Prostate gland (tissue), 2 donors: ENCODE data around the gene PRELID1. TPM values are rescaled to one million over a fixed set of nuclear protein-coding genes. Genes with fewer than 3 reads are reported as not detected.
A peak's percentile ranks its signal among the peaks of the same experiment; 100 is the strongest.

ENCODE experiments used
- DNase-seq: peaks from one replicate; pipeline ENCODE4 v3.0.0-alpha.2; 2019; ENCODE audit warnings: low spot score
- H3K27ac ChIP-seq, 2 donors: fragments of 200-600 bp; sonication (generic); 2 replicates each; pipeline ENCODE4 v1.5.1; 2017 to 2019
- H3K27me3 ChIP-seq: fragments of 200-600 bp; sonication (generic); replicated peaks from 2 replicates; pipeline ENCODE4 v1.5.1; 2019; ENCODE audit not compliant: insufficient read depth
- H3K36me3 ChIP-seq, 2 donors: fragments of 200-600 bp; sonication (generic); 1 replicate in 1 of 2; 2 replicates in 1 of 2; pipeline versions ENCODE4 v1.5.1 to v1.8.1; 2017 to 2019
- H3K4me1 ChIP-seq: fragments of 200-600 bp; sonication (generic); replicated peaks from 2 replicates; pipeline ENCODE4 v1.5.1; 2019
- H3K4me3 ChIP-seq, 2 donors: fragments of 200-600 bp; sonication (generic); 2 replicates each; pipeline ENCODE4 v1.5.1; 2017 to 2019
- H3K9me3 ChIP-seq: fragments of 200-600 bp; sonication (generic); 2 replicates; pipeline ENCODE4 v1.5.1; 2017
- CTCF ChIP-seq, 4 experiments: fragments of 200-600 bp in 2 of 4; fragments of 450-650 bp in 2 of 4; sonication (generic) in 2 of 4; IDR thresholded peaks; 1 replicate in 3 of 4; 2 replicates in 1 of 4; pipeline ENCODE4 v1.5.1; 2016 to 2019; ENCODE audit warnings: antibody characterized with exemption in 4 of 4, mild to moderate bottlenecking in 2 of 4, moderate library complexity in 2 of 4
- POLR2A ChIP-seq: fragments of 450-650 bp; IDR thresholded peaks from one replicate; pipeline ENCODE4 v1.6.1; 2016; ENCODE audit warnings: antibody characterized with exemption, mild to moderate bottlenecking
- POLR2AphosphoS5 ChIP-seq: sonication (generic); formaldehyde crosslinking; IDR thresholded peaks from one replicate; pipeline ENCODE4 v1.6.1; 2017; ENCODE audit warnings: antibody characterized with exemption
- WGBS: methylation state at CpG from one replicate; pipeline ENCODE4 v1.1.5; 2018; 5-methylcytosine and 5-hydroxymethylcytosine counted together
- intact Hi-C: fragments of 100-400 bp; cut with DNase I; formaldehyde crosslinking; loops from one replicate; pipeline ENCODE4 v1.14.2; 2022
- total RNA-seq, 2 donors: library from RNA; depleted of rRNA; stranded (reverse); fragments of >200 nt; gene quantifications; one replicate each; pipeline ENCODE4 v1.1.0, GENCODE V29; 2016

PRELID1 gene
- total RNA-seq, 2 donors from 2014 or later, result 76.5 to 95.8 TPM

DNA sequence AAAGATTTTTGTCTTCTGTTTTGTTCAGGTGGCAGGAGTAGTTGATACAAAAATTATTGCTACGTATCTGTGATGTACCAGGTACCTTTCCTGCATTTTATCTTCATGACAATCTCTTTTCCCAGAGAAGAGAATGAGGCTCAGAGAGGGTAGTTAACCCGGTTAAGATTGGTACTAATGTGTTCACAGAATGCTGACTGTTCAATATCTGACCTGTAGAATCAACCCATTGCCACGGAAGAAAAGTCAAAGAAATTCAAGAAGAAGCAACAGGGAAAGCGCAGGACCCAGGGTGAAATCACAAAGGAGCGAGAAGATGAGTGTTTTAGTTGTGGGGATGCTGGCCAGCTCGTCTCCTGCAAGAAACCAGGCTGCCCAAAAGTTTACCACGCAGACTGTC is 11.9 kb upstream of the PRELID1 start:
- Histone ChIP-seq H3K4me1 (no peaks in the 10 kb centered on the region), H3K9me3 (no peaks in the 10 kb centered on the region), H3K36me3 (peaks cover 15 to 18% of the 10 kb centered on the region in 2 donors), H3K4me3 (no peak overlapping the region), H3K27me3 (no peaks in the 10 kb centered on the region), H3K27ac (no peak overlapping the region)
- TF ChIP-seq POLR2AphosphoS5 (no peak), CTCF (IDR thresholded peaks at IDR 0.05) (no peak), POLR2A (no peak)
- intact Hi-C loops, result no loop called here
- WGBS, result 98% methylated on average over 7 of the region's 7 CpGs
- no peak for DNase-seq

GRCh38 chr5:177293819-177294581 is 9.6 kb upstream of the PRELID1 start:
- intact Hi-C loops, result no loop called here
- peaks cover 15 to 18% of the 10 kb centered on the region in 2 donors for H3K36me3 ChIP-seq
- no peaks in the 10 kb centered on the region for H3K9me3 ChIP-seq
- no peak for TF ChIP-seq POLR2AphosphoS5
- no peak for TF ChIP-seq CTCF (IDR thresholded peaks at IDR 0.05)
- no peak for TF ChIP-seq POLR2A
- H3K4me3 ChIP-seq, result no peak overlapping the region
- WGBS, result 95% methylated on average over 12 of the region's 12 CpGs
- no peaks in the 10 kb centered on the region for H3K27me3 ChIP-seq
- H3K27ac ChIP-seq, result no peak overlapping the region
- no peak for DNase-seq
- H3K4me1 ChIP-seq, result no peaks in the 10 kb centered on the region

GRCh38 chr5:177294632-177295031 is 9.0 kb upstream of the PRELID1 start:
- intact Hi-C loops, result no loop called here
- Histone ChIP-seq H3K27me3 (no peaks in the 10 kb centered on the region), H3K9me3 (no peaks in the 10 kb centered on the region), H3K27ac (no peak overlapping the region), H3K4me1 (no peaks in the 10 kb centered on the region), H3K36me3 (peaks cover 15 to 18% of the 10 kb centered on the region in 2 donors), H3K4me3 (no peak overlapping the region)
- no peak for TF ChIP-seq POLR2AphosphoS5
- TF ChIP-seq CTCF (IDR thresholded peaks at IDR 0.05), result no peak
- no peak for TF ChIP-seq POLR2A
- DNase-seq, result no peak
- 92% methylated on average over 3 of the region's 3 CpGs for WGBS

DNA sequence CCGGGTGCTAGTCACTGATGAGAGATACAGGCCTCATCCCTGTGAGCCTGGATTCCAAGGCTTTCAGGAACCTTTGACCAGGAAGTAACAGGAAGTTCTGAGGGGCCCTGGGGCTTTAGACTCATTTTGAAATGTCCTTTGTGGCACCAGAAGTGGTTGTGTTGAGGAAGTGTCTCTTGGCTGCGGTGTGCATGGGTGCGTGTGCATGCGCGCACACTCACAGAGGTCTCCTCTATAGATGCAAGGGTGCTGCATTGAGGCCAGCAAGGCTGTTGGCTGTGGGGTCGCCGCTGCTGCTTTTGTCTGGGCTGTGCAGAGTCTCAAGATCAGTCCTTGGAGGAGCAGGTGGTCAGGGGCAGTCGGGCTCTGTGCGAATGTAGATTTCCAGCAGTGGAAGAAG is 7.7 kb upstream of the PRELID1 start:
- 92% methylated on average over 9 of the region's 9 CpGs for WGBS
- peaks cover 15 to 18% of the 10 kb centered on the region in 2 donors for H3K36me3 ChIP-seq
- no peaks in the 10 kb centered on the region for H3K9me3 ChIP-seq
- H3K4me1 ChIP-seq, result peaks cover 1% of the 10 kb centered on the region
- H3K27ac ChIP-seq, result peak overlapping the region in 1 of 2 donors; percentile 28
- no peak overlapping the region for H3K4me3 ChIP-seq
- intact Hi-C loops, result no loop called here
- no peak for DNase-seq
- TF ChIP-seq POLR2AphosphoS5, result no peak
- TF ChIP-seq POLR2A, result no peak
- TF ChIP-seq CTCF (IDR thresholded peaks at IDR 0.05), result no peak
- no peaks in the 10 kb centered on the region for H3K27me3 ChIP-seq

DNA sequence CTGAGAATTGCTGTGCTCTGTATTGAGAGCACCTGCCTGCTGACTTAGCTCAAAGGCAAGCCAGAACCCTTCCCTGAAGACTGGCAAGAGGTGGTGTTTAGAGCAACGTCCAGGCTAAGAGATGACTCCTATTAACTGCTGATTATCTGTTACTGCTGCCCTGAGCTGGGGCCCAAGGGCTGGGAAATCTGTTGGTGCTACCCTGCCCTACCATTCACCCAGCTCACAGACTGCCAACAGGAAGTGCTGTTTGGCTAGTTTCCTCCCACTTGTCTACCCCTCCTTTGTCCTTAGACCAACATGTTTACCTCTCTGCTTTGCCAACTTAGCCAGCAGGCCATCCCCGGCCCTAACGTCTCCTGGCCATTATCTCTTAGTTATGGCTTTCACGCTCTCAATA is 7.0 kb upstream of the PRELID1 start:
- peaks cover 8% of the 10 kb centered on the region for H3K4me1 ChIP-seq
- H3K9me3 ChIP-seq, result no peaks in the 10 kb centered on the region
- no peaks in the 10 kb centered on the region for H3K27me3 ChIP-seq
- peaks cover 15 to 18% of the 10 kb centered on the region in 2 donors for H3K36me3 ChIP-seq
- TF ChIP-seq CTCF (IDR thresholded peaks at IDR 0.05), result no peak
- TF ChIP-seq POLR2AphosphoS5, result peak; percentile 29
- TF ChIP-seq POLR2A, result no peak
- intact Hi-C loops, result no loop called here
- no peak for DNase-seq
- peak overlapping the region in 1 of 2 donors; percentile 28 for H3K27ac ChIP-seq
- H3K4me3 ChIP-seq, result no peak overlapping the region
- 33% methylated on average over 4 of the region's 4 CpGs for WGBS
